Suprapubic skin (tissue), 4 donors: ENCODE measurements around the gene PDLIM4. TPM values are rescaled to one million over a fixed set of nuclear protein-coding genes. Genes with fewer than 3 reads are reported as not detected.

Experiments
- DNase-seq, 2 donors: peaks; one replicate each; pipeline ENCODE4 v3.0.0-alpha.2; 2019; ENCODE audit warnings: low spot score in 2 of 2
- H3K27ac ChIP-seq: fragments of 200-600 bp; sonication (generic); one replicate; pipeline ENCODE4 v1.5.1; 2019
- H3K27me3 ChIP-seq: fragments of 200-600 bp; sonication (generic); one replicate; pipeline ENCODE4 v1.5.1; 2019
- H3K36me3 ChIP-seq: fragments of 200-600 bp; sonication (generic); one replicate; pipeline ENCODE4 v1.5.1; 2019
- H3K4me1 ChIP-seq: fragments of 200-600 bp; sonication (generic); one replicate; pipeline ENCODE4 v1.5.1; 2019
- H3K4me3 ChIP-seq: fragments of 200-600 bp; sonication (generic); one replicate; pipeline ENCODE4 v1.5.1; 2019; ENCODE audit warnings: mild to moderate bottlenecking
- H3K9me3 ChIP-seq: fragments of 200-600 bp; sonication (generic); one replicate; pipeline ENCODE4 v1.5.1; 2019
- CTCF ChIP-seq, 2 donors: fragments of 200-600 bp in 1 of 2; fragments of 450-650 bp in 1 of 2; sonication (generic) in 1 of 2; IDR thresholded peaks; one replicate each; pipeline ENCODE4 v1.5.1; 2016 to 2019; ENCODE audit warnings: antibody characterized with exemption in 2 of 2, mild to moderate bottlenecking in 1 of 2, moderate library complexity in 1 of 2
- EP300 ChIP-seq: sonication (generic); formaldehyde crosslinking; IDR thresholded peaks from one replicate; pipeline ENCODE4 v1.6.1; 2017; ENCODE audit warnings: antibody characterized with exemption
- POLR2A ChIP-seq, 2 donors: fragments of 450-650 bp; IDR thresholded peaks; one replicate each; pipeline ENCODE4 v1.6.1; 2017; ENCODE audit warnings: antibody characterized with exemption in 2 of 2, mild to moderate bottlenecking in 2 of 2, moderate library complexity in 2 of 2
- POLR2AphosphoS5 ChIP-seq, 3 donors: sonication (generic); formaldehyde crosslinking; IDR thresholded peaks; one replicate each; pipeline ENCODE4 v1.6.1; 2017; ENCODE audit warnings: antibody characterized with exemption in 3 of 3
- WGBS: methylation state at CpG from one replicate; pipeline ENCODE4 v1.1.5; 2018; 5-methylcytosine and 5-hydroxymethylcytosine counted together
- total RNA-seq, 4 donors: library from RNA; depleted of rRNA; stranded (reverse); fragments of >200 nt; gene quantifications; one replicate each; pipeline ENCODE4 v1.1.0, GENCODE V29; 2016

Gene PDLIM4
- total RNA-seq, 4 donors from 2014 or later = 110 to 128 (median 114) TPM

- Histone ChIP-seq H3K4me1 (peaks cover 33% of the 10 kb centered on the region), H3K27ac (peak overlapping the region; percentile 88), H3K36me3 (no peaks in the 10 kb centered on the region), H3K4me3 (peak overlapping the region; percentile 66), H3K9me3 (no peaks in the 10 kb centered on the region), H3K27me3 (no peaks in the 10 kb centered on the region)
- peak; percentile 90 to 93 for DNase-seq
- TF ChIP-seq EP300 (no peak), CTCF (IDR thresholded peaks at IDR 0.05) (peak; percentile 1 to 20)
- WGBS = 4% methylated on average over 23 of the region's 50 CpGs
Measured at GRCh38 chr5:132293066-132293991, 35.8 kb downstream of the PDLIM4 start.

GRCh38 chr5:132293992-132294727 lies 36.7 kb downstream of the PDLIM4 start, which contains the start of gene SLC22A4:
TSS of gene SLC22A4 (plus strand) at chr5:132294394. CDS start at chr5:132294617, 223 bp downstream.
- 0% methylated on average over 13 of the region's 63 CpGs for WGBS

GRCh38 chr5:132294728-132295504 lies 37.4 kb downstream of the PDLIM4 start:
- Histone ChIP-seq H3K4me3 (peak overlapping the region; percentile 66), H3K27ac (peak overlapping the region; percentile 88), H3K27me3 (no peaks in the 10 kb centered on the region), H3K36me3 (no peaks in the 10 kb centered on the region), H3K9me3 (no peaks in the 10 kb centered on the region), H3K4me1 (peaks cover 28% of the 10 kb centered on the region)
- TF ChIP-seq POLR2AphosphoS5 (IDR thresholded peaks at IDR 0.05) (no peak), CTCF (IDR thresholded peaks at IDR 0.05) (no peak), EP300 (no peak), POLR2A (IDR thresholded peaks at IDR 0.05) (no peak)
- peak in 1 of 2 donors; percentile 83 for DNase-seq
- 16% methylated on average over 20 of the region's 50 CpGs for WGBS

More at GRCh38 chr5:132293992-132294727, 36.7 kb downstream of the PDLIM4 start, which contains the start of gene SLC22A4:
- no peaks in the 10 kb centered on the region for H3K27me3 ChIP-seq
- H3K4me3 ChIP-seq = peak within 1 kb of the TSS; percentile 66
- no peaks in the 10 kb centered on the region for H3K36me3 ChIP-seq
- DNase-seq = peak; percentile 95
- TF ChIP-seq POLR2AphosphoS5 (IDR thresholded peaks at IDR 0.05) (peak in 2 of 3 donors; percentile 14 to 47), POLR2A (IDR thresholded peaks at IDR 0.05) (peak in 1 of 2 donors; percentile 76), EP300 (no peak)
- peaks cover 28% of the 10 kb centered on the region for H3K4me1 ChIP-seq
- peak within 1 kb of the TSS; percentile 88 for H3K27ac ChIP-seq
- H3K9me3 ChIP-seq = no peaks in the 10 kb centered on the region

- no peak for DNase-seq
- TF ChIP-seq POLR2A (IDR thresholded peaks at IDR 0.05) = no peak
- TF ChIP-seq CTCF (IDR thresholded peaks at IDR 0.05) = no peak
- TF ChIP-seq POLR2AphosphoS5 (IDR thresholded peaks at IDR 0.05) = no peak
- no peak for TF ChIP-seq EP300
- Histone ChIP-seq H3K27ac (no peak overlapping the region), H3K27me3 (no peaks in the 10 kb centered on the region), H3K36me3 (no peaks in the 10 kb centered on the region), H3K9me3 (no peaks in the 10 kb centered on the region), H3K4me1 (peaks cover 28% of the 10 kb centered on the region), H3K4me3 (peak overlapping the region; percentile 66)
- WGBS = 90% methylated on average over 7 of the region's 8 CpGs
Measured at GRCh38 chr5:132295505-132296411, 38.3 kb downstream of the PDLIM4 start.
